Activated CD4-positive, alpha-beta T cell treated with anti-CD3 and anti-CD28 coated beads, Interleukin-10, Interleukin-2, amounts not matched to agents 100 ng/mL and 50 ng/mL, durations not matched to agents 16 hours and 8 hours (primary cell): ENCODE data around the gene BFSP1.

Experiments used
- DNase-seq: peaks from one replicate; pipeline ENCODE4 v3.0.0-alpha.2; 2020

BFSP1 gene

DNA sequence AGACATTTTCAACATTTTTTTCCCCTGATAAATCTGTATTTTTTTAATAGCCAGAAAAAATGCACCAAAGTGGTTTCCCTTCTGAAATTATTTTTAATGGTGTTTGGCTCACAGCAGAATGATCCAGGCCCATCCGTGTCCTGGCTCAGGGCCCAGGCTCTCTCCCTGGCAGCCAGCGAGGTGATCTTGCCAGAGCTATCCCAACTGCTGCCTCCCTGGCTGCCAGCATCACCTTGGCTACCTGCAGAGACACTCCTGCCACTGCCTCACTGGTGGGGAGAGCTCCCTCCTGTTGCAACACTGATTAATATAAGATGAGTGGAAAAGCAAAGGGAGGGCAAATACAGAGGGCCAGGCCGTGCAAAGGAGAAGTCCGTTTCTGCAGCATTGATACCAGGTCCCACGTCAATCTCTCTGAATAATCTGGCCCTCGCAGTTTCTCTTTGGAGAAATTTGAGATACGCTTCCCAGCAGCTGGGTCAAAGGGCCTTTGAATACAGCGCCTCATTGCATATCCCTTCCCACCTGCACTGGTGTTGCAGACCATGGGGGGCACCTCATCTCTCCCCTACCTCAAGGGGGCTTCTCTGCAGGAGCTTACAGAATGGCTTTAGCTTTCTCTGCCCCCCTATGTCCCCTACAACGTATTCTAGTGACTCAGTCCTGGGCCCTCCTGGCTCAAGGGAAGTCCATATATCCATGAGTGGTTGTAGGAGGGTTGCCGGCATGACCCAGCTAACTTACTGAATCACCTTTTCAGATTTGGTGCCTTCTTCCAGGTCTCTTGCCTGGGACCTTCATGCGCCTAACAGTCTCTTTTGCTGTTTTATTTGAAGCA, 25.9 kb upstream of the BFSP1 start:
- no peak for DNase-seq

DNA sequence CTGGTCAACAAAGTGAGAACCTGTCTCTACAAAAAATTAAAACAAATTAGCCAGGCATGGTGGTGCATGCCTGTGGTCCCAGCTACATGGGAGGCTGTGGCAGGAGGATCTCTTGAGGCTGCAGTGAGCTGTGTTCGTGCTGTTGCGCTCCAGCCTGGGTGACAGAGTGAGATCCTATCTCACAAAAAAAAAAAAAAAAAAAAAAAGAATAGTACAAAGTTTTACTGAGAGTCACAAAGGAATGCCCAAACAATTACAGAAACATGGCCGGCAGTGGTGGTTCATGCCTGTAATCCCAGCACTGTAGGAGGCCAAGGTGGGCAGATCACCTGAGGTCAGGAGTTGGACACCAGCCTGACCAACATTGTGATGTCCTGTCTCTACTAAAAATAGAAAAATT, 23.9 kb upstream of the BFSP1 start:
- DNase-seq = no peak

DNA sequence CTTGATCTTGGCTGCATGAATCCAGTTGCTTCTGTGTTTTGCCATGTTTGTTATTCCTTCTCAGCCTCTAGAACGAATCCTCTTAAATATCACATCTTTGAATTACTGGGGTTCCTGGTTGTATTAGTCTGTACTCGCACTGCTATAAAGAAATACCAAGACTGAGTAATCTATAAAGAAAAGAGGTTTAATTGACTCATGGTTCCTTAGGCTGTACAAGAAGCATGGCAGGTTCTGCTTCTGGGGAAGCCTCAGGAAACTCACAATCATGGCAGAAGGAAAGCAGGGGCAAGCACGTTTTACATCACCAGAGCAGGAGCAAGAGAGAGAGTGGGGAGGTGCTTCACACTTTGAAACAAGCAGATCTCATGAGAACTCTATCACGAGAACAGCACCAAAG, 18.0 kb upstream of the BFSP1 start:
- DNase-seq = no peak

DNA sequence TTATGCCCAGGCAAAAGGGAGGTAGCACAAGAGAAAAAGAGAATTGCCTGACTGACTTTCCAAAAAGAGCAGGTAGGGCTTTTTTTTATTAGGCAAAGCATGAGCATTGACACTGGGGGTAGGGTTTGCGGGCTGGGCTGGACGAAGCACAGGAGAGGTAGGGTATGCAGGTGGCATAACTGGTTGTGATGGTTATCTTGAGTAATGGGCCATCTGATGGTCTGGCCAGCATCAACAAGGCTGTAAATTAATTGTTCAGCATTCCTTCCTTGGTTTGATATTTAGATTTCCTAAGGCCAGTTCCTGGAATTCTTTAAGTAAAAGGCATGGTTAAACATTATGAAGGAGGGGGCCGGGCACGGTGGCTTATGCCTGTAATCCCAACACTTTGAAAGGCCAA, 13.9 kb upstream of the BFSP1 start:
- DNase-seq = no peak

DNA sequence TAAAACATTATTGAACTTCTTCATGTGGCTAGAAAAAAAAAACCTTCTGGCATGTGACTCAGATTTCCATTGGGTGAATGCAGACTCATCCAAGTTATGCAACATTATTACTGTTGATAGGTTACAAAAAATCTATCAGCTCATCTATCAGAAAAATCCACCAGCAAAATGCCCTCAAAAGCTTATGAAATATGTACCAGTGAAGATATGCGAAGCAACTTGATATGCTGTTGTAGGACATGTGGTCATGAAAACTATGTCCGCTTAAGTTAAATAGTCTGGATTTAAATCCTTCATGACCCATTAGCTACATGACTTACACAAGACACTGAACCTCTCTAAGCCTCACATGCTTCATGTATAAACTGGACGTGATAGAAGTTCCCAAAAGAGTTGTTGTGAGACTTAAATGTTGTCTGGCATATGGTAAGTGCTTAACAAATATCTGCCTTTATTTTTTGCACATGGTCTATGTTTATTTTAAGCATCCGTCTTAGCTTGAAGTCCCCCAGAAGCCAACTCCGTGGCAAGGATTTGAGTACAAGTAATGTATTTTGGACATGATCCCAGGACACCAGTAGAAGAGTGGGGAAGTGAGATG, 12.5 kb upstream of the BFSP1 start:
- no peak for DNase-seq

DNA sequence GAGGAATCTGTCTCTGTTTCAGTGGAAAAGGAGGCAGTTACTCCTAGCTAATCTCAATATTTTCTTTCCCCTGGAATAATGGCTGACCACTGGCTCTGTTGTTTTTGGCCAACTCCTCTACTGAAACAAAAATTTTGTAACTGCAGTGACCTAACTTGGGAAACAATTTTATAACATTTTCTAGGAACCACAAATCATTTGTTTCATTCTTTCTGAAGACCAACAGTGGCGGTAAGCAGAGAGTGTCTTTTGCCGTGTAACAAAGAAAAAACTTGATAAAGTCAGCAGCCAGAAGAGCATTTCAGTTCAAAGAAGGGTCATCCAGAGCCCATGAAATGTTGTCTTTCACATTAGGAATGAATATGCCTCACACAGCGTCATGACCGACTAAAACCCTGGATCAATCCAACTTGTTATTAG, 11.8 kb upstream of the BFSP1 start:
- no peak for DNase-seq

DNA sequence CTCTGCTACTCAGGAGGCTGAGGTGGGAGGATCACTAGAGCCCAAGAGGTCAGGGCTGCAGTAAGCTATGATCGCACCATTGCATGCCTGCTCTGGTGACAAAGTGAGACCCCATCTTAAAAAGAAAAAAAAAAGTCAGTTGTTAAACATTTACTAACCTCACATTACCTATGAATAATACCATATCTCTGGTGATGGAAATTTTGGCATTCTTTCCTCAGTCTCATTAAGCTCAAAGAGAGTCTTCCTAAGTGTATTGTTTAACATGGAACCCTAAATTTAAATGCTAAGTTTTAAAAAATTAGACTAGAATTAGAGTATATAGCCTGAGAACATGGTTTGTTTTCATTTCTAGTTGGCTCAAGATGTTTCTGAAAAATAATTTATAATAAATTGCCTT, 11.3 kb upstream of the BFSP1 start:
- no peak for DNase-seq

DNA sequence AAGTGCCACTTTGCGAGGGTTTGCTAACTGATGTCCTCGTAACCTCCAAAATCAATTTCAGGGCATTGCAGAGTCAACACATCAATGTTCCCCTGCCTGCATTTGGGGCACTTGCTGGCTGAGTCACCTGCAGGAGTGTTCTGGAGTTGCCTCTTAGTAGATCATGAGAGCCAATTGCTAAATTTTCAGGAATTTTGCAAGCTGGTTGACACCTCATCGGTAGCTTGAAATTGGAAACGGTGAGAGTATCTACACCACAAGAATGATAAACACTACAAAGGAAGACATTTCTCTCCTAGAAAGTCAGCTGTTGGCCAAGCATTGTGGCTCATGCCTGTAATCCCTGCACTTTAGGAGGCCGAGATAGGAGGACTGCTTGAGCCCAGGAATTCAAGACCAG, 10.8 kb upstream of the BFSP1 start:
- DNase-seq = no peak

DNA sequence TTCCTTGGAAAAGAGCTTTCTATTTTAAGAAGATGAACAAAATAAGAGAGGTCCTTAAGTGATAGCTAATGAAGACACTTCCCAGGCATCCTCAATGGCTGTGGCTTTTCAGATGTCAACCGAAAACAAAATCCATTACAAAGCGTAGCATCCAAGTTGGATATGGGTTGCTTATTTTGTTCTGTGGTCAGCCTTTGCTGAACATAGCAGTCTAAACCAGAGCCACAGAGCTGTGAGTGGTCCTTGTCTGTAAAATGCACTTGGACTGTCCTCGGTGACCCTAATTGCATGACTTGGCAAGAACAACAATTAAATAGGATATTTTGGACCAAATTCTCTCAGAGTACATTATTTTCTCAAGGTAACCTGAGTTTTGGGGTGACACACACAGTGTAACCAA, 10.4 kb upstream of the BFSP1 start:
- no peak for DNase-seq

DNA sequence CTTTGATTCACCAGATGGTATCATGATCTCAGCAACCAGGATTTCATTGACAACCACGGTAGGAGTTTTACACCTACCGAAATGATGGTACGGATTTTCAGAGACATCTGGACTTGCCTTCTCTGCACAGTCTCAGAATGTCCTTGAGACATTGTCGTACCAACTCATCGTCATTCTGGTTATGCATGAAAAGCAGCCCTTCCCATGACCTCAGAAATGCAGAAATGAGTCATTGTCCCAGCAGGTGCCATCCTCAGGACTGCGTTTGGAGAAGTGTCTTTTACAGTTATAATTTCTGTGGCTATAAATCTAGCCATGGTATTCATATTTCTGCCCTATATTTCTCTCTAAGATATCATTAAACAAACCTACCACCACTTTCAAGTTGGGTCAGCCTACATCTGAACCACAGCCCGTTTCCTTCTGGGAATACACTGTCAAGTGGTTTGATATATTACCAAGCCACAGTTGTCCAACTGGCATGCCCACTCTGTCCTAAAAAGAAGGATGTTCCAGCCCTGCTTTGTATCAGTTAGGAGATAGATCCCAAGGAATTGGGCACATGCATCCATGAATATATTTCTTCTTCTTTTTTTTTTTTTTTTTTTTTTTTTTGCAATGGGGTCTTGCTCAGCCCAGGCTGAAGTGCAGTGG, 7.5 kb upstream of the BFSP1 start:
- DNase-seq = peak; percentile 73

DNA sequence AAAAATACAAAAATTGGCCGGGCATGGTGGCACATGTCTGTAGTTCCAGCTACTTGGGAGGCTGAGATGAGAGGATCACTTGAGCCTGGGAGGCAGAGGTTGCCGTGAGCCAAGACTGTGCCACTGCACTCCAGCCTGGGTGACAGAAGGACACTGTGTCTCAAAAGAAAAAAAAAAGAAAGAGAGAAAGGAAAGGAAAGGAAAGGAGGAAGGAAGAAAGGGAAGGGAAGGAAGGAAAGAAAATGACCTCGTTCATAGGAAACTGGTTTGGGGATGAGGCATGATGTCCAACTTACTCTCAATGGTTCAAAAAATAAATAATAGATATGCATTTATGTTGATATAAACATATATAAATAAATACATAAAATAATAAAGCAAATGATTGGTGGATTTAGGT, 6.8 kb upstream of the BFSP1 start:
- no peak for DNase-seq

DNA sequence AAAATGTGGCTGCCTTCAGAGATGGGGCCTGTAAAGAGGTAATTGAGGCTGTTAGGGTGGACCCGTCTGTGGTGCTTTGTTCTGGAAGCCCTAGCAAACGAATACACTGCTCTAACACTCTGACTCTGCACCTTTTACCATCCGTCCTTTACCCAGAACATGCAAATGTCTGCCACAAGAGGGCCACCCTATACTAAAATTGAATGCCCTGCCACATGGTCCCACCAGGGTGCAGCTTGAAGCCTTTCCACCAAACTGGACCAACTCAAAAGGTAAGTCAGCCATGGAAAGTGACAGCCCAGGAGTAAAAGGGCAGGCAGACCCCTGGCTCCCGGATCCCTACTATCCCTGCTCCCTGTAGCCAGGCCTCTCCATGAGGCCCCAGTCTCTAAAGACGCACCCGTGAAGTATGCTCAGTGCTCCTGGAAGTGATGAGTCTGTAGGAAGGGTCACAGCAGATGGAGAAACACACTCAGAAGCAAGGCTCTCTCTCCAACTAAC, 5.8 kb upstream of the BFSP1 start:
- DNase-seq = peak; percentile 81

DNA sequence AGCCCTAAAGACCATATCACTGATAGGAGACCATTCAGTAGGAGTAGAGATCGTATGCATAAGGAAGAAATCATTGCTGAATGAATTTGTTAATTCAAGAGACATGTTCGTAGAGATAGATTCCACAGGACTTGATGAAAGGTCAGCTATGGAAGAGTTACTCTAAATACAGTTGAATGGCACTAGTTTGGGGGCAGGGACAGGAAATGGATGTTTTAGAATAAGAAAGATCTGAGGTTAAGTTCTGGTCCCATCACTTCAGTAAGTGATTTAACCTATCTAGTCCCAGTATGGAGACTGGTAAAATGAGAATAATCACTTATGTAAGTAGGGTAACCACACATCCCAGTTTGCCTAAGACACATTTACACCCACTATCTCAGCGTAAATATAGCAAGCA, 2.9 kb upstream of the BFSP1 start:
- no peak for DNase-seq

DNA sequence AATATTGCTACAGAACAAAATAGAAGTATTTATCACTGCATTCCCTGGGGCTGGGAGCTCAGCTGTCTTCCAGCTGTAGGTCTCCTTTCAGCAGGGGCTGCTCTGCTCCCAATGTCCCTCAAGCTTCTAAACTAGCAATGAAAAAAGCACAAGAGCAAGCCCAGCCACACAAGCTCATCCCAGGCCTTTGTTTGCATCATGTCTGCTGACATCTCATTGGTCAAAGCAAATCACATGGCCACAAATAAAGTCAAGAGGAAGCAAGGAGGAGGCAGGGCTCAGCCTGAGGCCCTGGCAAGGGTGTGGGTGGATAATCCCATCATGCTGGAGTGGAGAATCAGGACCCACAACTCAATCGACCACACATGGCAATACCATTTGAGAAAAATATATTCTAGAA, 2.2 kb upstream of the BFSP1 start:
- DNase-seq = peak; percentile 62

DNA sequence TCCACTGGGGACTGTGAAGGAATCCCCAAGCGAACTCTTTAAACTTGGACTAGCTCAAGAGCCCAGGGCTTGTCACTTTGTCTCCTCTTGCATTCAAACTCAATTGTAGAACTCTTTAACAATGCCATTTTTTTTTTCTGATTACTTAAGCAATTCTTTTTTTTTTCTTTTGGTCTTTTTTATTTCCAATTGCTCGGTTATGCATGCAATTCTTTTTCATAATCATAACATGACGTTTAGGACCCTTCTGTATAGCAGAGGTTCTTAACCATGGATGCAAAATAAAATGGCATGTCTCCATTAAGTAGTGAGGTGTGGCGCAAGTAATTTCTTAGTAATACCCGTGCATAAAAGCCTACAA, 466 bp upstream of the BFSP1 start:
- no peak for DNase-seq

DNA sequence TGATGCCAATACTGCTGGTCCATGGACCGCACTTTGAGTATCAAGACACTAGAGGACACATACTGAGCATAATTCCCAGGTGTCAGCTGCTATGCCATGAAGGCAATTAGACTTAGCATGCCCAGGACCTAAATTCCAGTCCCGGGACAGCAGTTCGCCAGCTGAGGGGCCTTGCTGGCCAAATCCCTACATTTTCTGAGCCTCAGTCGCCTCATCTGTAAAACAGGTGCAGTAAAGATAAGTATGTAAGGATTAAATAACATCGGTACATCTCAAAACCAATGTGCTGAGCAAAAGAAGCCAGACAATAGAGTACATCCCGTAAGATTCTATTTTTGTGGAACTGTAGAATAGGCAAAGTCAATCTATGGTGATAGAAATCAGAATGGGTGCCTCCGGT, 1.0 kb downstream of the BFSP1 start:
- no peak for DNase-seq

DNA sequence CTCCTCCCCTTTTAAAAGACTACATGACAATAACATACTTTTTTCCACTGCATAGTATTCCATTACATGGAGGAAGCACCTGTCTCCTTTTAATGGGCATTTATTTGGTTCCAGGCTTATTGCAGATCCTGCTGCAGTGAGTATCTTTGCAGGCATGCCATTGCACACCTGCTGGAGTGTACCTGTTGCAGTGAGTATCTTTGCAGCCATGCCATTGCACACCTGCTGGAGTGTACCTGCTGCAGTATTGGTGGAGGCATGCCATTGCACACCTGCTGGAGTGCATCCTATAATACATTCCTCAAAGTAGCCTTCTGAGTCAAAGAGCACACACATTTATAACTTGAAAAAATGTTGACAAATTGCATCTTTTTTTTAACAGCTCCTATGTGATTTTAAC, 1.6 kb downstream of the BFSP1 start:
- DNase-seq = no peak

DNA sequence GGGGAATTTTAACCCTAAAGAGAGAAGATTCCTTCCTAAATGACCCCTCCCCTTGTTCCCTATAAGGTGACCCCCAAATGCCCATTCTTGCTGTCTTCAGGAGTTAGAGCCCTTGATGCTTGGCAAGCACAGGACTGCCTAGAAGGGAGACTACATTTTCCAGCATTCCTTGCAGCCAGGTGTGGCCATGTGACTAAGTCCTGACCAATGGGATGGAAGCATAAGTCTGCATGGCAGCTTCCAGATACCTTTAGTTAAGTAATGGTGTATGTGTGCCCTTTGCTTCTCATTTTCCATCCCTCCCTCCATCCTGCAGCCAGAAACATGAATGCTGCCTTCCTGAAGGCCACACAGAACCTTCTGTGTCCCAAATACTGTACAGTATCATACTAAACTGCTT, 5.5 kb downstream of the BFSP1 start:
- peak; percentile 56 for DNase-seq

DNA sequence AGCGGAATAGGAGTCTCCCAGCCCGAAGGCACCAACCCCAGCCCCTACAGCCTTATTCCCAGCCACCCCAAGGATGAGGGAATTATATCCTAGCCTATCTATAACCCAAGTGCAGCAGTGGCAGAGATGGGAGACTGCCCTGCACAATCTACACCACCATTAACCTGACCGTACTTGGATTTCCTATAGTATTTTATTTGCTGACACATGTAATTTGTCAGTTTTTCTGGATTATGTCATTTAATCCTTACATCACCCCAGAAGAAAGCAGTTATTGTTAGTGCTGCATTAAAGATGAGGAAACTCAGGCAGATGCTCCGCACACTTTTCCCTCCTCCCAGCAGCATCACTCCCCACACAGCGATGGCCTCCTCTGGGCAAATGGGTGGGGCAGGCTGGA, 6.0 kb downstream of the BFSP1 start:
- DNase-seq = no peak

DNA sequence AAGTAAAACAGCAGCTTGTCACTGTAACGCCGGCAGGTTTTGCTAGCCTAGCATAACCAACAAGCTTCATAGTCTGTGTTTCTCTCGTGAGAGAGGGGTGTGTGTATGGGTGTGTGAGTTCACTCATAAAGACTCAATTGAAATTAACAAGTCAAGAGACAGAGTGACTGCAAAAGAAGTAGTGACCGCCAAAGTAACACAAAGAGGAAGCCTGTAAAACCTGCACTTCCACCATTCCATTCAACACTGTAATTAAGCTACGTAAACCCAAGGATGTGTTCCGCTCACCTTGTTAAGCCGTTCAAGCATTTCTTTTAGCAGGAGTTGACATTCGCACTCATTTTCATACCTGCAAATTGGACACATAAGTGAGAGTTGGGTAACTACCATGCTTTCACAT, 6.6 kb downstream of the BFSP1 start:
- DNase-seq = no peak

DNA sequence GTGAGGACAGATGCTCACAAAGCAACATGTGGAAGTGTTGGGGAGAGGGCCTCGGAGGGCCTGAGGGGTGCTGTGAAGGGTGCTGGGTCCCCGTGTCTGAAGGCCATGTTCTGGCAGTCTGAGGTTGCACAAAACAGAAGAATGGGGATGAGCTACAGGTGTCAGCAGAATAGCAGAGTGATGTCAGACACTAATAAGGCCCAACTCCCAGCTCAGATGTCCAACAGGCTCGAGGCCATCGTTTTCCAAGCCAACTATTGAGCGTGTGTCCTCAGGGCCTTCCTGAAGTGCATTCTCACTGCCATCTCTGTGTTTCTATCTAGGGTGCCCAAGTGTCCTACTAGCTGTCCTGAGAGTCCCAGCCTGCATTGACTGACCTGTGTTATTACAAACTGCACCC, 7.9 kb downstream of the BFSP1 start:
- DNase-seq = no peak

DNA sequence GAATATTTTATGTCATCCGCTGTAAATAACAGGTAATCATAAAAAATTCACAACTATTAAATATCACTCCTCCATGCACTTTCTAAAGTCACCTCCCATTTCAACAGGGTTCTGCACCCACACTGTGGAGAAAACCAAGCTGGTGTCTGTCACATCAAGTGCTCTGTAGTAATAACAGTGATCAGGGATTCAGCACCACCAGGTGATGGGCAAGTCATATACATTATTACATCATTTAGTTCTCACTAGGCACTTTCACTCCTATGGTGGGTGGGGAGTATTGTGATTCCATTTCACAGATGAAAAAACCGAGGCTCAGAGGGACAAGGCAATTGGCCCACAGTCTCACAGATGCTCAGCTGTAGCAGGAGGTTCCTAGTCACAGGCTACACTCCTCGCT, 8.7 kb downstream of the BFSP1 start:
- DNase-seq = no peak

DNA sequence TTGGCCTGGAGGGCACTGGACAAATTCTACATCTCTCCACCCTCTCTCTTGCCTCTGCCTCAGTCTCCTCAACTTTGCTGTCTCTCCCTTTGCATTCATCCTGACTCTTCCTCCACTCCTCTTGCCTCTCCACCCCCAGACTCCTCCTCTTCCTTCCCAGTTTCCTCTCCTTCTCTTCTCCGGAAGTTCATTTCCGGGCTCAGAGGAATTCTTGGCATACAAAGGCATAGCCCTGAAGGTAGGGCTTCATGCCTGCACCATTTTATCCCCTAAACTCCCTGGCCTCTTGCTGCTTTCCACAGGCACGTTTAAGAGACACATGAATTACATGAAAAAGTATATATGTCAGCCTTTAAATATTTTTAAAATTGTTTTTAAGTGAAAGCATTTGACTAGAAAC, 10.6 kb downstream of the BFSP1 start:
- no peak for DNase-seq

DNA sequence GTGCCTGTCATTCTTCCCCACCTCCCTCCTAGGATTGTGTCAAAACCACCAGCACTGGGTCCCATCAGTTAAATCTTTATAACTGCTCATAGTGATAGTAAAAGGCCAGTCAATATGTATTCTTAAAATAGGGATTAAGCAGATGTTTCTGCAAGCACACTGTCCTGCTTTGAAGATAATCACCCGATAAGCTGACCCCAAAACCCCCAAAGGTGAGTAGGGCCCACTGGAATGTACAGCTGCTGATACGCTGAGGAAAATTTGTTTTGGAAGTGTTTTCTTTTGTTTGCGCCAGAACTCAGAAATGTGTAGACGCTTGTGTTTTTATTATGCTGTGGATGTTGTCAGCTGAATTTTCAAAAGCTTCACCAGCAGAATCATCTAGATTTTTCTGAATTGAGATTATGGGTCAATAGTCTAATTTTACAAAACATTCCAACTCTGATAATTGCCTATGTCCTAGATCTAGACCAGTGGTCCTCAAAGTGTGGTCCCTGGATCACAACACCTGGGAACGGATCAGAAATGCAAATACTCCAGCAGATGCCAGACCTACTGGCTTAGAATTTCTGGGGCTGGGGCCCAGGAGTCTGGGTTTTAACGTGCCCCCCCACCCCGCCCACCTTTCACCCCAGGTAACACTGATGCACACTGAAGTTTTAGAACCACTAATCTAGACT, 11.4 kb downstream of the BFSP1 start:
- DNase-seq = no peak
